ENCODE data around the gene KAZN. TPM values are rescaled to one million over a fixed set of nuclear protein-coding genes. Genes with fewer than 3 reads are reported as not detected.

KAZN gene
- total and polyA plus RNA-seq, 2 of the 8 experiments (the other 6 are each of a cell fraction or from before 2014, with no cell fraction given) = 3.7 to 11.8 TPM

DNA sequence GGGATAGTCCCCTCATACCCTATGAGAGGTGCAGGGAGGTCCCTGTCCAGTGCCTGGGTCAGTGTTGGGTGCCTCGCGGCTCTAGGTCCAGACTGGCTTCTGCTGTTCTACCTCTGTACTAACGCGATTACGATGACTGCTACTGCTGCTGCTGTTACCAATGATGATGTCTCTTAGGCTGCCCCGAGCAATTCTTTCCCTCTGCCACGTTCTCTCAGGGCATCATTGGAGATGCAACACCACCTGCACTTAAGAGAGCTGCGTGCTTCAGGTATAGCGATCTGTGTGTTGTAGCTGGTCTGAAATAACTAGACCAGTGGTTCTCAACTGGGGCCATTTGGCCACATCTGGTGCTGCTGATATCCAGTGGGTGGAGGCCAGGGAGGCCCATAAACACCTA lies 36.9 kb downstream of the KAZN start (continued):
- TF ChIP-seq SP1 (IDR thresholded peaks at IDR 0.05; ENCODE audit: low read depth, low read length) (no peak), CTCF (IDR thresholded peaks at IDR 0.05; ENCODE audit: control extremely low read depth in 1 of 3, insufficient read depth in 1 of 3, low read depth in 1 of 3, low read length in 3 of 3) (no peak), POLR2AphosphoS5 (IDR thresholded peaks at IDR 0.05; ENCODE audit: low read depth, low read length) (no peak), FOSL1 (IDR thresholded peaks at IDR 0.05; ENCODE audit: insufficient read depth, low read depth, low read length) (no peak), SIX5 (IDR thresholded peaks at IDR 0.05; ENCODE audit: low read depth, low read length) (no peak)
